ENCODE results near the gene GPR143.
"Not testable (repeated sequence)": the region's sequence is repeated elsewhere in the genome, so short reads cannot be mapped to it uniquely, and the experiment has no call there.

The GPR143 gene

GRCh38 chrX:9768321-9768839 is 2.7 kb upstream of the GPR143 start:
- DNase-seq (ENCODE audit: low read depth): not testable (repeated sequence)

GRCh38 chrX:9767375-9767774 is 1.7 kb upstream of the GPR143 start:
- DNase-seq (ENCODE audit: low read depth): no peak

DNA sequence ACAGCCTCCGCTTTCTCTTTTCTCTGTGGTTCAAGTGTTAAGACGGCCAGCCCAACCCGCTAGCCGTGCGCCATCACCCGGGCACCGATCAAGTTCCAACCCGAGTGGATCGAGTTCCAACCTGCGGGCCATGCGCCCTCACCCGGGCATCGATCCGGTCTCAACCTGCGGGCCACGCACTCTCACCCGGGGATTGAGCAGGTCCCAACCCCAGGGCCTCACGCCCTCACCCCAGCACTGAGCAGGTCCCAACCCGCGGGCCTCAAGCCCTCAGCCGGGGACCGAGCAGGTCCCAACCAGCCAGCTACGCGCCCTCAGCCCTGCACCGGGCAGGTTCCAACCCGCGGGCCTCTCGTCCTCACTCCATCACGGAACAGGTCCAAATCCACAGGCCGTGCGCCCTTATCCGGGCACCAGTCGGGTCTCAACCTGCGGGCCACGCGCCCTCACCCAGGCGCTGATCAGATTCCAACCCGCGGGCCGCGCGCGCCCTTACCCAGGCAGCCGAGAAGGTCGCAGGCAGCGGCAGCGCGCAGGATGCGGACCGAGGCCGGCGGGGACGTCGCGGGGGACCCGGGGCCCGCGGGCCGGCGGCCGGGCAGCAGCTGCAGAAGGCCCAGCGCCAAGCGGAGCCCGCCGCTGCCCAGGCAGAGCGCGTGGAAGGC is 443 bp downstream of the GPR143 start:
- DNase-seq (ENCODE audit: low read depth): no peak

DNA sequence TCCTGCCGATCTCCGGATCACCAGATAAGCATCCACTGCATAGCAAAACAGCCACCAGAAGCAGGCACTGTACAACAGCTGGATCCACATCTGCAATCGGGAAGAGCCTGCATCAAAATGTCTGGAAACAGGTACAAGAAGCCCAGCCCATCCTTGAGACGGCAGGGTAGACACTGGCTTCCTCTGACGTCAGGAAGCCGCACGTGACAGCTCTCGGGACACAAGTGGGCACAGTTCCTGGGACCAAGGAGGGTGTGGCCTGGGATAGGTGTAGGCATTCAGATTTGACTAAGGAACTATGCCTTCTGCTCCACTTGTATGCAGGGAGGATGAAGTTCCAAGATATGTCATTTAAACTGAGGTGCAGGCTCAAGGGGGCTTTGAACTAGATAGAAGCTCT is 6.3 kb downstream of the GPR143 start:
- no peak for DNase-seq (ENCODE audit: low read depth)

- no peak for DNase-seq (ENCODE audit: low read depth)
Measured at GRCh38 chrX:9758021-9758638, 7.5 kb downstream of the GPR143 start.

- DNase-seq (ENCODE audit: low read depth): no peak
Measured at GRCh38 chrX:9757366-9757765, 8.3 kb downstream of the GPR143 start.

- no peak for DNase-seq (ENCODE audit: low read depth)
Measured at GRCh38 chrX:9749146-9749692, 16.4 kb downstream of the GPR143 start.

DNA sequence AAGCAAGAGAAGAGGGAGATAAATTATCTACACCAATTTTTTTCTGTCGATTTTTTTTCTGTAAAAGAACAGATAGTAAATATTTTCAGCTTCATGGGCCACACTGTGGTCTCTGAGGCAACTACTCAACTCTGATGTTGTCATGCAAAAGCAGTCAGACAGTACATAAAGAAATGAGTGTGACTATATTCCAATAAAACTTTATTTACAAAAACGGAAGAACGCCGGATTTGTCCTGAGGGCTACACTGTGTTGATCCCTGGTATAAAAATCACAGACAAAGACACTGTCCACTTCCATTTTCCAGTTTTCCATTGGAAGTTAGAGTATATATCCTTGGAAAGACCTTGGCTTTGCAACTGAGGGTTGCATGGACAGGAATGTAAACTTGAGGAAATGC is 18.0 kb downstream of the GPR143 start:
- no peak for DNase-seq (ENCODE audit: low read depth)

DNA sequence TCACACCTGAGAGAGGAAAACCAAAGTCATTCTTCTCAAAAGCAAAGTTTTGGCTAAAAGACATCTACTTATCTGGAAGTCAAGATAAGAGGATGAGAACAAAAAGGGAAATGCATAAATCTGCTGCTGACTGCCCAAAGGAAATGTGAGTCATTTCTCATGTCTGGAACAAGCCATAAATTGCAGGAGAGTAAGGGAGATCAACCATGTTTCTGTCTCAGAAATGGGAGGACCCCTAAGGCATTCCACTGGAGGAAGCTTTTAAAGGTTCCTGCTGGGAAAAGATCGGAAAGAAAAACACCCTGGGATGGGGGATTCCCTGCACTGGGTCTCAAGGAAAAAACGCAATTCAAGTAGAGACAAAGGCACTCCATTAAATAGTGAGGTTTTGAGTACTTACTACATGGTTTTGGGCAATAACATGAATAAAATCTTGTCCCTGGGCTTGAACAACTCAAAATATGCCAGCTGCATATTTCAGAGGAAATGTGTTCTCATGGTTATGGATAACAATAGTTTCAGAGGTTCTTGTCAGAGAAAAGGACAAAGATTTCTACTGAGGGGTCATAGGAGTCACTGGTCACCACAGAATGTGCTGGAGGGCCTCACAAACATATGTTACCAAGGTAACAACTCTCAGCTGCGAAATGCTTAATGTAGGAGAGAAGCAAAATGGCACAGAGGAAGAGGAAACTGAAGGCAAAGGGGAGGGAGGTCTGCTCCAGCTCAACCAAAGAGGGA is 19.3 kb downstream of the GPR143 start:
- DNase-seq (ENCODE audit: low read depth): no peak

DNA sequence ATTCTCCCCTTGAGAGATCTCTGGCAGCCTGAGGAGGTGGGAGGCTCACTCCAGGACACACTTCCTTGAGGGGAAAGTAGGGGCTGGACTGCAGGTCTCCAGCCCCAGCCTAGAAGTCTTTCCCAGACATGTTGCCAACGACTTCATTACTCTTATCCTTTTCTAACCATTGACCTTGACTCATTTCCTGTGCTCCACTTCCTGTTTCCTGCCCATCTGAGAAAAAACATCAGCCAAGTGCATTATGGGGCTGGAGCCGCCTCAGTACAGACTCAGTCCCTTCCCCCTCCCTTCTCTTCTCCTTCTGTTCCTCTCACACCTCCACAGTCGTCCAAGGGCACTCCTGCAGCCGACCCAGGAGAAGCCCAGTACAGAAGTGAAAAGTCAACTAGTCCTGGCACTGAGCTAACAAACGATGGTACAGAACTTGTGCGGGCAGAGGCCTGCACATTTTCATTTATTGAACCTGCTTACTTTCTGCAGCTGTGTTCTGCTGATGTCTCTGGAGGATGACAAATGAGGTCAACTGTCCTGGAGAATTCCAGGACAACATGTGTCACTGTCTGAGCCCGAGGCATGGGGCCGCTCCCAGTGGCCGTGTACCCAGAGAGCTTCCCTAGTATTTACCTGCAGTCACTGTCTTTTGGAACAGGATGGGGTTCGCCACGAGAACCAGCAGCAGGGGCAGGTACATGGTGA is 20.1 kb downstream of the GPR143 start:
- DNase-seq (ENCODE audit: low read depth): no peak

DNA sequence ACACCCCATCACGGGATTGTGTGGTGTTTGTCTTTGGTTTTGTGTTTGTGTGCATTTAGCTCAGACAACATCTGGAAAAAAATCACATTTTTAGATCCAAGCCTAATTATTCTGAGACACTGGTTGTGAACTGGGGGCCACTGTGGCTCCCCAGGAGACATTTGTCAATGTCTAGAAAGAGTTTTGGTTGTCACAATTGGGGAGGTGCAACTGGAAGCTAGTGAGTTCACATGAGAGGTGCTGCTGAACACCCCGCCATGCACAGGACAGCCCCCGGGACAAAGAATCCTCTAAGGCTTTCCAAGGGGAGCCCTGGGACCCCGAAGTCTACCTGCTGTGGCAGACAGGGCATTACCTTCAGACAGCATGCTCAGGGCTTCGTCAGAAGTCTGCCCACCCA is 26.5 kb downstream of the GPR143 start:
- DNase-seq (ENCODE audit: low read depth): no peak

GRCh38 chrX:9738151-9738550 is 27.5 kb downstream of the GPR143 start:
- no peak for DNase-seq (ENCODE audit: low read depth)

DNA sequence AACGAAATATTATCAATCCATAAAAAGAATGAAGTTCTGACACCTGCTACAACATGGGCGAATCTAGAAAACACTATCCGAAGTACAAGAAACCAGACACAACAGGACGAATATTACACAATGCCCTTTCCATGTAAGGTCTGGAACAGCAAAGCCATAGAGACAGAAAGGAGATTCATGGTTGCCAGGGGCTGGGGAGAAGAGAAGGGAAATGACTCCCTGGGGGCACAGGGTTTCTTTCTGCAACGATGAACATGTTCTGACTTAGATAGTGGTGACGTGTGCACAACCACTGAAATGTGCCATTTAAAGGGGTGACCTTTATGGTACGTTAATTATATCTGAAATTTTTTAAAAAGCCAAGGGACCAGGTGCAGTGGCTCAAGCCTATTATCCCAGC is 28.3 kb downstream of the GPR143 start:
- DNase-seq (ENCODE audit: low read depth): no peak

- DNase-seq (ENCODE audit: low read depth): no peak
Measured at GRCh38 chrX:9730752-9731151, 34.9 kb downstream of the GPR143 start.

DNA sequence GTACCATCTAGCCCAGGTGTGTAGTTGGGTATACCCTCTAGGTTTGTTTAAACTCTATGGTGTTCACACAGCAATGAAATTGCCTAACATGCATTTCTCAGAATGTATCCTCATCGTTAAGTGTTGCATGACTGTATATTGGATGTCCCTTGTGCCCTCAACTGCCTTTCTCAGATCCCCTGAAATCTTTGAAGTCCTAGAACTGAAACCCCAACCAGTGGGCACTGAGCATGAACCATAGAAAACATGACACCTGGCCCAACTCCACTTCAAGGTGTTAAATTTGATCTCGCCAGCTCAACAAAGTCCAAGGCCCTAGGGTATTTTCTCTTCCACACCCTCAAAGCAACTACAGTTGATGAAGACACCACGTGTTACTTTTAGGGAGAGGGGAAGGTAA is 35.6 kb downstream of the GPR143 start:
- no peak for DNase-seq (ENCODE audit: low read depth)

DNA sequence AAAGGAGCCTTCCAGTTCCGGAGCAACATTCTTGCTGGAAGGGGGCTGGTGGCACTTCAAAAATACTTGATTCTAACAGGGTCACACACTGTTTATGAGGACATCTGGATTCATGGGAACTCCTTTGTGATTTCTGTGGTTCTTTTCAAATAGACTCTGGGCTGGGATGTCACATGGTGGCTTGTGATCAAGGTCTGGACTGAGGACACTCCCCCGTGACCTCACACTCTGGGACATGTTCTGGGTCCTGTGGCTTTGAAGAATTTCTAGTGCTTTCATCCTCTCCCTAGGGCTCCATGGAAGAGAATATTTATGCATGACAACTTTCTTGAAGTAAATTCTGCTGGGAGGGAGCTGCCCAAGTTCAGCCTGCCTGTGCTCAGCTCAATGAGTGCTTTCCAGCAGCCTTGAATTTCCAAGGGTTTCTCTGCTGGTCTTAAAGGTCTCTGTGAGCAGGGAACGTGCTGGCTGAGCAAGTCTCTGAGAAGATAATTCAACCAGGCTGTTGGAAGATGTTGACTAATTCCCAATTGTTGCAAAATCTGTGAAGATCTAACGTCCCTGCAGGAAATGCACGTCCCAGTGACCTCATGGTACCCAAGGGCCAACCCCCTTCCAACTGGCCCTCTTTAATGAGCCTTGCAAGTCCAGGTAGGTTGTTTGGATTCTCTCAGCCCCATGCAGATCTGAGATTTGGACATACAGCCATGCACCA is 36.3 kb downstream of the GPR143 start:
- DNase-seq (ENCODE audit: low read depth): no peak

DNA sequence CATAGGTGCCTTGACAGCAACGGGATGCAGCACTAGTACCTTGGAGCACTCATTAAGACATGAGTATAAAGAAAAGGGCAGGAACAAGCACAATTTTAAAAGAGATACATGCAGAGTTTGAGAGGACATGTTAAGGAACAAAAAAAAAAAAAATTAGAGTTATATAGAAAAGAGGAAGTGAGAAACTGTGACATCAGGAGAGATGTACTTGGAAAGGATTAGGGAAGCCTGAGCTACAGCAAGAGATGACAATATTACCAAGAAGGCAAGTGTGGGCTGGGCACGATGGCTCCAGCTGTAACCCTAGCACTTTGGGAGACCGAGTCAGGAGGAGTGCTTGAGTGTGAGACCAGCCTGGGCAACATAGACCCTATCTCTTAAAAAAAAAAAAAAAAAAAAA is 37.4 kb downstream of the GPR143 start:
- no peak for DNase-seq (ENCODE audit: low read depth)

DNA sequence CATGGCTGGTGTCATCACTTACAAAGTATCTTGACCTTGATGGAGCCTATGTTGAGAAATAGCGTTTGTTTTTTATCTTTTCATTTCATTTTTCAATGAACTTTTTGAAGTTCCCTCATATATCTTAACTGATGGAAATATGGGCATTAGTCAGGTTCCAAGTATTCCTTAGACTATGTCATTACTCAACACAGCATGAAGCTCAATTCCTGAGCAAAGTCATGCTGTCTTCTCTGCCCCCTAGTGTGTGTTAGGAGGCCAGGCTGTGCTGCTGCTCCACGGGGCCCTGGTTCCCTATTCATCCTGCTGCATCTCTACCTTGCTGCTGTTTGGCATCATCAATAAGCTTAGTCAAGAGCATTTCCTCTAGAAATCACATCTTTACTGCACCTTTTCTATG is 40.9 kb downstream of the GPR143 start:
- DNase-seq (ENCODE audit: low read depth): no peak

DNA sequence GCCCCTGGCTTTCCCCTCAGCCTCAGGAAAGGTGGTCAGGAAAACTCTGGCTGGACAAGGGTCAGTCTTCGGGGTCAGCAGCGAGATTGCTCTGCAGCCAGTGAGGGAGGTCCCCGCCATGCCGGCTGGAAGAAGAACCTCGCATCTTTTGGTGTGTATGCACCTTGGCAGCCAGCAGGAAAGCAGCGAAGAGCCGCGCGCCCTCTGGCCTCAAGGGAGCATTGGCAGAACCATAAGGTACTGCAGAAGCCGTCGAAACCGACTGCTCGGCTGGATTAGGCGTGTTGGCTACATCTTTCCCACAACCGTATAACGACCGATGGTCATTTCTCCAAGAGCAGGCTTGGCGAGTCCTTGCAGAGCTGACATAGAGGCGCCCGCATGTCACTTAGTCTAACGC is 48.3 kb downstream of the GPR143 start:
- DNase-seq (ENCODE audit: low read depth): no peak

GRCh38 chrX:9710332-9710731 is 55.3 kb downstream of the GPR143 start:
- DNase-seq (ENCODE audit: low read depth): no peak

DNA sequence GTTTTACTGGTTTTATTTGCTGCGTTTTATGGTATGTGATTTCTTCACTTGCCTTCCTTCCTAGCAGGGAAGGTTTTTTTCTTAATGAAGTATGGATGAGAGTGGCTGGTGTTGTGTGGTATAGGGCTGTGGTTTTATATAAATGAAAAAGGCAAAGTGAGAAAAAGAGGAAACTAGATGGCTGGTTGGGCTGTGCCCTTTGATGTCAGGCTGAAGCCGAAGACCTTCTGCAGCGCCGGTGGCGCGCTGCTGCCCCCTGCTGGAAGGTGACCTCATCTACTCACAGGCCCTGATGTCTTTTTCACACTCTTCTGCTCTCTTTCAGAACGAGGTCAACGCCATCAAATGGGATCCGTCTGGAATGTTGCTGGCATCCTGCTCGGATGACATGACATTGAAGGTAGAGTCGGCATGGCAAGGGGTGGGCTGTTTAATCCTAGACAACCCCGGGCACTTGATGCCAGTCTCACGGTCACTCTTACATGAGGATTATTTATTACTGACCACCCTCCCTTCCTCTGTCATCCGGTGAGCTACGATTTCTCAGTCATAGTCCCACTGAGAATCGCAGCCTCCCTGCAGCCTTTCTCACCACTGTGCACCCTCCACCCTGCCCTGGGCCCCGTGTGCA is 56.6 kb downstream of the GPR143 start:
- peak; percentile 32 for DNase-seq (ENCODE audit: low read depth)
